HEK293 (cell line): ENCODE results near the gene TNFRSF8.

Experiments
- CTCF ChIA-PET: fragments of 350-600 bp; formaldehyde crosslinking; extraction: SDS; loops from one replicate; lab custom pipeline; 2021; ENCODE audit warnings: antibody characterized with exemption; lab: Yijun Ruan, JAX
- POLR2A ChIA-PET: fragments of 300-600 bp; formaldehyde crosslinking; extraction: SDS; loops from one replicate; lab custom pipeline; 2020; ENCODE audit warnings: antibody characterized with exemption, inconsistent platforms; lab: Yijun Ruan, JAX
- H3K27ac ChIP-seq: fragments of 200-500 bp; sonication (Bioruptor generic); 2 replicates; pipeline ENCODE4 v1.5.1; 2014; ENCODE audit warnings: low read depth, low read length, control low read depth, inconsistent platforms; ENCODE audit errors: extremely low read depth
- H3K36me3 ChIP-seq, 2 experiments: fragments of 200-500 bp in 1 of 2; sonication (Bioruptor generic) in 1 of 2; 1 replicate in 1 of 2; 2 replicates in 1 of 2; pipeline ENCODE4 v1.5.1; 2014 to 2017; ENCODE audit warnings: inconsistent platforms in 2 of 2, low read length in 2 of 2; ENCODE audit not compliant: control insufficient read depth in 2 of 2, insufficient read depth in 1 of 2
- H3K4me1 ChIP-seq: fragments of 200-500 bp; sonication (Bioruptor generic); 2 replicates; pipeline ENCODE4 v1.5.1; 2014; ENCODE audit warnings: mild to moderate bottlenecking, low read length, inconsistent platforms; ENCODE audit not compliant: control insufficient read depth, insufficient read depth
- H3K4me3 ChIP-seq: 2 replicates; pipeline ENCODE4 v1.5.1; 2011; ENCODE audit warnings: low read depth, mild to moderate bottlenecking, control low read depth, low read length, moderate library complexity
- H3K9me3 ChIP-seq: fragments of 200-500 bp; sonication (Bioruptor generic); 2 replicates; pipeline ENCODE4 v1.5.1; 2014; ENCODE audit warnings: low read depth, low read length, inconsistent platforms; ENCODE audit not compliant: control insufficient read depth, insufficient read depth
- FEZF1 ChIP-seq: fragments of 450-650 bp; formaldehyde crosslinking; IDR thresholded peaks from 2 replicates; pipeline ENCODE4 v1.5.1; 2016; ENCODE audit warnings: missing biosample characterization, missing genetic modification characterization
- SALL2 ChIP-seq: fragments of 450-650 bp; formaldehyde crosslinking; IDR thresholded peaks from 2 replicates; pipeline ENCODE4 v1.5.0; 2017; ENCODE audit warnings: missing biosample characterization, mild to moderate bottlenecking, missing genetic modification characterization, borderline replicate concordance
- TRIM28 ChIP-seq: IDR thresholded peaks from 2 replicates; pipeline ENCODE4 v1.6.1; 2011; ENCODE audit warnings: low read length, control low read depth, borderline replicate concordance
- ZBTB1 ChIP-seq: fragments of 450-650 bp; formaldehyde crosslinking; IDR thresholded peaks from 2 replicates; pipeline ENCODE4 v1.5.1; 2016; ENCODE audit warnings: missing biosample characterization, missing genetic modification characterization
- ZBTB21 ChIP-seq: fragments of 450-650 bp; formaldehyde crosslinking; IDR thresholded peaks from 2 replicates; pipeline ENCODE4 v1.5.1; 2017; ENCODE audit warnings: missing biosample characterization, missing genetic modification characterization
- ZBTB26 ChIP-seq: fragments of 450-650 bp; formaldehyde crosslinking; optimal IDR thresholded peaks from 2 replicates; pipeline ENCODE3; 2016; ENCODE audit warnings: missing biosample characterization, mild to moderate bottlenecking, missing genetic modification characterization
- ZBTB8A ChIP-seq: fragments of 450-650 bp; formaldehyde crosslinking; IDR thresholded peaks from 2 replicates; pipeline ENCODE4 v1.5.1; 2016; ENCODE audit warnings: missing biosample characterization, missing genetic modification characterization
- ZFHX2 ChIP-seq: fragments of 450-650 bp; formaldehyde crosslinking; conservative IDR thresholded peaks from 2 replicates; pipeline ENCODE4 v1.5.1; 2016; ENCODE audit warnings: missing biosample characterization, missing genetic modification characterization
- ZFP3 ChIP-seq: fragments of 450-650 bp; formaldehyde crosslinking; IDR thresholded peaks from 2 replicates; pipeline ENCODE4 v1.5.1; 2016; ENCODE audit warnings: low read depth, missing biosample characterization, missing genetic modification characterization
- ZNF121 ChIP-seq: fragments of 450-650 bp; formaldehyde crosslinking; IDR thresholded peaks from 2 replicates; pipeline ENCODE4 v1.5.1; 2016; ENCODE audit warnings: missing biosample characterization, missing genetic modification characterization
- ZNF184 ChIP-seq: fragments of 450-650 bp; IDR thresholded peaks from 2 replicates; pipeline ENCODE4 v1.5.1; 2018; ENCODE audit warnings: missing biosample characterization, mild to moderate bottlenecking, missing genetic modification characterization
- ZNF302 ChIP-seq: fragments of 450-650 bp; formaldehyde crosslinking; IDR thresholded peaks from 2 replicates; pipeline ENCODE4 v1.5.1; 2016; ENCODE audit warnings: missing biosample characterization, missing genetic modification characterization, low read depth
- ZNF311 ChIP-seq: fragments of 450-650 bp; formaldehyde crosslinking; IDR thresholded peaks from 2 replicates; pipeline ENCODE4 v1.5.1; 2017; ENCODE audit warnings: missing biosample characterization, missing genetic modification characterization, borderline replicate concordance
- ZNF571 ChIP-seq: fragments of 450-650 bp; formaldehyde crosslinking; IDR thresholded peaks from 2 replicates; pipeline ENCODE4 v1.5.0; 2017; ENCODE audit warnings: missing biosample characterization, missing genetic modification characterization
- ZNF580 ChIP-seq: fragments of 450-650 bp; formaldehyde crosslinking; IDR thresholded peaks from 2 replicates; pipeline ENCODE4 v1.5.1; 2016; ENCODE audit warnings: missing biosample characterization, missing genetic modification characterization
- ZNF585B ChIP-seq: fragments of 450-650 bp; formaldehyde crosslinking; IDR thresholded peaks from 2 replicates; pipeline ENCODE4 v1.5.1; 2016; ENCODE audit warnings: missing biosample characterization, missing genetic modification characterization
- ZNF600 ChIP-seq: fragments of 450-650 bp; formaldehyde crosslinking; IDR thresholded peaks from 2 replicates; pipeline ENCODE4 v1.5.1; 2016; ENCODE audit warnings: missing biosample characterization, missing genetic modification characterization
- ZNF623 ChIP-seq: fragments of 450-650 bp; formaldehyde crosslinking; IDR thresholded peaks from 2 replicates; pipeline ENCODE4 v1.5.1; 2016; ENCODE audit warnings: missing biosample characterization, missing genetic modification characterization
- ZNF639 ChIP-seq: fragments of 450-650 bp; formaldehyde crosslinking; IDR thresholded peaks from 2 replicates; pipeline ENCODE4 v1.5.1; 2016; ENCODE audit warnings: missing biosample characterization, missing genetic modification characterization
- ZNF777 ChIP-seq: fragments of 450-650 bp; formaldehyde crosslinking; IDR thresholded peaks from 2 replicates; pipeline ENCODE4 v1.5.1; 2017; ENCODE audit warnings: missing biosample characterization, missing genetic modification characterization, borderline replicate concordance
- ZNF791 ChIP-seq: fragments of 450-650 bp; formaldehyde crosslinking; IDR thresholded peaks from 2 replicates; pipeline ENCODE4 v1.5.1; 2016; ENCODE audit warnings: missing biosample characterization, missing genetic modification characterization
- ZXDB ChIP-seq: fragments of 450-650 bp; formaldehyde crosslinking; IDR thresholded peaks from 2 replicates; pipeline ENCODE4 v1.5.1; 2016; ENCODE audit warnings: missing biosample characterization, missing genetic modification characterization

The TNFRSF8 gene

GRCh38 chr1:12026586-12026985, 36.5 kb upstream of the TNFRSF8 start:
- H3K4me3 ChIP-seq, result no peak overlapping the region
- CTCF ChIA-PET, result interaction anchor here (0.6 kb wide), 1 partner anchor 238 kb away, joined by 3 read pairs; no protein-coding TSS in a partner anchor
- no peak for TF ChIP-seq ZNF585B
- no peak for TF ChIP-seq ZXDB (tag by site-specific recombination)
- TF ChIP-seq ZBTB8A (tag by site-specific recombination), result no peak
- TF ChIP-seq ZNF623 (tag by site-specific recombination), result no peak
- TF ChIP-seq ZFHX2 (tag by site-specific recombination), result no peak
- TF ChIP-seq ZBTB21, result no peak
- TF ChIP-seq ZNF302 (tag by site-specific recombination), result no peak
- TF ChIP-seq ZNF639 (tag by site-specific recombination), result no peak
- TF ChIP-seq SALL2 (tag by site-specific recombination), result no peak
- no peak for TF ChIP-seq ZFP3
- no peak for TF ChIP-seq ZNF184
- TF ChIP-seq ZNF571, result no peak
- TF ChIP-seq ZNF777, result no peak
- TF ChIP-seq ZNF600 (tag by site-specific recombination), result no peak
- no peak for TF ChIP-seq TRIM28
- no peak for TF ChIP-seq ZBTB1
- TF ChIP-seq ZNF791 (tag by site-specific recombination), result no peak
- TF ChIP-seq FEZF1 (tag by site-specific recombination), result no peak
- TF ChIP-seq, all 188 proteins: peak for 0
- POLR2A ChIA-PET, result no interaction called here
- no peaks in the 10 kb centered on the region for H3K4me1 ChIP-seq
- peaks cover 3 to 89% of the 10 kb centered on the region in 2 experiments; a peak in 2 of 3 replicates for H3K36me3 ChIP-seq
- H3K9me3 ChIP-seq, result no peaks in the 10 kb centered on the region
- no peak overlapping the region for H3K27ac ChIP-seq

GRCh38 chr1:12028248-12028647, 34.9 kb upstream of the TNFRSF8 start:
- H3K9me3 ChIP-seq, result no peaks in the 10 kb centered on the region
- ChIA-PET POLR2A (no interaction called here), CTCF (no interaction called here)

GRCh38 chr1:12028957-12029511, 34.1 kb upstream of the TNFRSF8 start:
- no peak overlapping the region for H3K4me3 ChIP-seq
- H3K4me1 ChIP-seq, result no peaks in the 10 kb centered on the region
- ChIA-PET POLR2A (interaction anchor here (0.6 to 4.2 kb wide), 2 partner anchors 10 to 60 kb away, joined by 7 to 32 read pairs; partner anchors contain the start of gene MIIP), CTCF (no interaction called here)
- peaks cover 3 to 75% of the 10 kb centered on the region in 2 experiments; a peak in 2 of 3 replicates for H3K36me3 ChIP-seq
- TF ChIP-seq ZNF121, result no peak
- no peak for TF ChIP-seq ZBTB26
- TF ChIP-seq ZNF580 (tag by site-specific recombination), result no peak
- no peak overlapping the region for H3K27ac ChIP-seq
- H3K9me3 ChIP-seq, result no peaks in the 10 kb centered on the region

More at GRCh38 chr1:12028248-12028647, 34.9 kb upstream of the TNFRSF8 start:
- Histone ChIP-seq H3K36me3 (peaks cover 3 to 79% of the 10 kb centered on the region in 2 experiments; a peak in 2 of 3 replicates), H3K4me3 (no peak overlapping the region), H3K27ac (no peak overlapping the region), H3K4me1 (no peaks in the 10 kb centered on the region)
- no peak for TF ChIP-seq ZNF311 (tag by site-specific recombination)
- peak; percentile 50; the same call in 1 of the 2 replicates for TF ChIP-seq ZNF623 (tag by site-specific recombination)
